SK-N-SH (cell line): ENCODE data around the gene TRPM6. TPM values are rescaled to one million over a fixed set of nuclear protein-coding genes. Genes with fewer than 3 reads are reported as not detected.

Experiments used
- CTCF ChIA-PET: fragments of 300-600, 350-600 bp; formaldehyde crosslinking; extraction: SDS; loops from one replicate; lab custom pipeline; 2021; lab: Yijun Ruan, JAX
- POLR2A ChIA-PET: fragments of 350-600 bp; sonication (Branson Sonifier 250); formaldehyde crosslinking; extraction: SDS; loops from one replicate; lab custom pipeline; 2020; ENCODE audit warnings: antibody characterized with exemption, inconsistent platforms; lab: Yijun Ruan, JAX
- DNase-seq: peaks from one replicate; pipeline ENCODE4 v3.0.0; 2012
- H2AFZ ChIP-seq: fragments of 200-600 bp; sonication (generic); 2 replicates; pipeline ENCODE4 v1.8.1; 2016; ENCODE audit warnings: antibody characterized with exemption, mild to moderate bottlenecking, low read depth
- H3F3A ChIP-seq: fragments of 200-600 bp; sonication (generic); replicated peaks from 2 replicates; pipeline ENCODE3; 2016; ENCODE audit warnings: antibody characterized with exemption, mild to moderate bottlenecking; ENCODE audit not compliant: insufficient read depth
- H3K27ac ChIP-seq, 2 experiments: fragments of 200-500 bp in 1 of 2; fragments of 200-600 bp in 1 of 2; sonication (Bioruptor generic) in 1 of 2; sonication (generic), shearing (Covaris generic) in 1 of 2; 2 replicates each; pipeline versions ENCODE4 v1.5.1 to v1.6.1; 2014 to 2016; ENCODE audit warnings: low read depth in 2 of 2, inconsistent platforms in 1 of 2, low read length in 1 of 2, mild to moderate bottlenecking in 1 of 2, mixed read lengths in 1 of 2
- H3K27me3 ChIP-seq: fragments of 200-600 bp; sonication (generic), shearing (Covaris generic); 2 replicates; pipeline ENCODE4 v1.6.1; 2016; ENCODE audit warnings: mixed run types; ENCODE audit not compliant: insufficient read depth
- H3K36me3 ChIP-seq, 2 experiments: fragments of 200-500 bp in 1 of 2; fragments of 200-600 bp in 1 of 2; sonication (Bioruptor generic) in 1 of 2; sonication (generic) in 1 of 2; replicated peaks in 1 of 2; 2 replicates each; pipeline versions ENCODE3 to v1.5.1; 2014 to 2016; ENCODE audit warnings: low read length in 1 of 2, mild to moderate bottlenecking in 1 of 2; ENCODE audit not compliant: insufficient read depth in 2 of 2, control insufficient read depth in 1 of 2
- H3K4me1 ChIP-seq, 2 experiments: fragments of 200-500 bp in 1 of 2; fragments of 200-600 bp in 1 of 2; sonication (Bioruptor generic) in 1 of 2; sonication (generic), shearing (Covaris generic) in 1 of 2; 2 replicates each; pipeline versions ENCODE4 v1.5.1 to v1.6.1; 2014 to 2016; ENCODE audit warnings: low read depth in 1 of 2, low read length in 1 of 2, mixed run types in 1 of 2; ENCODE audit not compliant: insufficient read depth in 2 of 2, control insufficient read depth in 1 of 2
- H3K4me2 ChIP-seq: fragments of 200-600 bp; sonication (generic), shearing (Covaris generic); 2 replicates; pipeline ENCODE4 v1.6.1; 2017; ENCODE audit warnings: mixed run types
- H3K4me3 ChIP-seq, 2 experiments: fragments of 200-500 bp in 1 of 2; fragments of 200-600 bp in 1 of 2; sonication (Bioruptor generic) in 1 of 2; sonication (generic), shearing (Covaris generic) in 1 of 2; 2 replicates each; pipeline versions ENCODE4 v1.5.1 to v1.8.1; 2014 to 2016; ENCODE audit warnings: low read depth in 2 of 2, inconsistent platforms in 1 of 2, low read length in 1 of 2, mild to moderate bottlenecking in 1 of 2, mixed read lengths in 1 of 2, moderate library complexity in 1 of 2
- H3K79me2 ChIP-seq: fragments of 200-600 bp; sonication (generic); 2 replicates; pipeline ENCODE4 v1.8.1; 2017; ENCODE audit warnings: mild to moderate bottlenecking; ENCODE audit not compliant: insufficient read depth
- H3K9ac ChIP-seq: fragments of 200-600 bp; sonication (generic); 2 replicates; pipeline ENCODE4 v1.6.1; 2017; ENCODE audit warnings: mixed run types
- H3K9me2 ChIP-seq: fragments of 200-600 bp; sonication (generic); 2 replicates; pipeline ENCODE4 v1.6.1; 2017; ENCODE audit warnings: mixed run types
- H3K9me3 ChIP-seq: fragments of 200-600 bp; sonication (generic); 2 replicates; pipeline ENCODE4 v1.6.1; 2017; ENCODE audit warnings: mixed run types, mild to moderate bottlenecking, moderate library complexity
- H4K20me1 ChIP-seq: fragments of 200-600 bp; sonication (generic); 2 replicates; pipeline ENCODE4 v1.6.1; 2017; ENCODE audit warnings: mild to moderate bottlenecking, mixed run types; ENCODE audit not compliant: insufficient read depth
- CHD2 ChIP-seq: fragments of 150-350 bp; IDR thresholded peaks from 2 replicates; pipeline ENCODE4 v1.6.1; 2018; ENCODE audit warnings: low read length; ENCODE audit not compliant: partially characterized antibody
- ELF1 ChIP-seq: IDR thresholded peaks from 2 replicates; pipeline ENCODE4 v1.4.0; 2012
- EP300 ChIP-seq, 2 experiments: IDR thresholded peaks; 2 replicates each; pipeline versions ENCODE4 v1.4.0 to v1.6.1; 2012; ENCODE audit warnings: borderline replicate concordance in 1 of 2, low read depth in 1 of 2, low read length in 1 of 2
- EZH2phosphoT487 ChIP-seq: fragments of 200-600 bp; sonication (generic); IDR thresholded peaks from 2 replicates; pipeline ENCODE4 v1.6.1; 2017; ENCODE audit warnings: low read depth, mixed run types, mild to moderate bottlenecking, antibody characterized with exemption, moderate library complexity, borderline replicate concordance
- FOSL2 ChIP-seq: IDR thresholded peaks from 2 replicates; pipeline ENCODE4 v1.4.0; 2012; ENCODE audit warnings: low read depth, mild to moderate bottlenecking, moderate library complexity, borderline replicate concordance
- GABPA ChIP-seq: IDR thresholded peaks from 2 replicates; pipeline ENCODE4 v1.4.0; 2012; ENCODE audit warnings: low read depth, mild to moderate bottlenecking
- JUND ChIP-seq: IDR thresholded peaks from 2 replicates; pipeline ENCODE4 v1.4.0; 2012
- NFIC ChIP-seq: IDR thresholded peaks from 2 replicates; pipeline ENCODE4 v1.4.0; 2012; ENCODE audit warnings: borderline replicate concordance
- NRF1 ChIP-seq: IDR thresholded peaks from 2 replicates; pipeline ENCODE4 v1.6.1; 2012; ENCODE audit warnings: low read depth, mild to moderate bottlenecking, low read length
- RFX5 ChIP-seq: IDR thresholded peaks from 2 replicates; pipeline ENCODE4 v1.6.1; 2012; ENCODE audit warnings: mild to moderate bottlenecking, improper control_type of control experiment, low read length
- RXRA ChIP-seq: IDR thresholded peaks from 2 replicates; pipeline ENCODE4 v1.4.0; 2012; ENCODE audit warnings: low read depth, mild to moderate bottlenecking, borderline replicate concordance
- SIN3A ChIP-seq: IDR thresholded peaks from 2 replicates; pipeline ENCODE4 v1.6.1; 2012; ENCODE audit warnings: low read depth, mild to moderate bottlenecking, low read length, moderate library complexity, borderline replicate concordance
- SMC3 ChIP-seq: IDR thresholded peaks from 2 replicates; pipeline ENCODE4 v1.6.1; 2012; ENCODE audit warnings: low read depth, low read length, improper control_type of control experiment
- TCF12 ChIP-seq: IDR thresholded peaks from 2 replicates; pipeline ENCODE4 v1.4.0; 2012
- USF2 ChIP-seq: fragments of 150-350 bp; IDR thresholded peaks from 2 replicates; pipeline ENCODE4 v1.6.1; 2017; ENCODE audit warnings: antibody characterized with exemption, low read length, low read depth, borderline replicate concordance
- WGBS: methylation state at CpG from one replicate; pipeline ENCODE4 v1.1.6; 2017; ENCODE audit warnings: low lambda C conversion rate; 5-methylcytosine and 5-hydroxymethylcytosine counted together
- polyA plus RNA-seq, 3 experiments: library from polyadenylated mRNA; depleted of rRNA; stranded (reverse); fragments of >200 nt; gene quantifications; 2 replicates each; pipeline ENCODE4 v1.2.3, GENCODE V29; 2012
- TF ChIP-seq, protein P1 (sequence below): IDR thresholded peaks from 2 replicates; pipeline ENCODE4; 2012
- TF ChIP-seq, protein P2 (sequence below): IDR thresholded peaks from 2 replicates; pipeline ENCODE4 v1.6.1; 2012; ENCODE audit warnings: mild to moderate bottlenecking, low read depth, low read length, moderate library complexity
- TF ChIP-seq, protein P3 (sequence below): IDR thresholded peaks from 2 replicates; pipeline ENCODE4 v1.4.0; 2012; ENCODE audit warnings: low read depth, borderline replicate concordance

The TRPM6 gene
- polyA plus RNA-seq, 1 of the 3 experiments (the other 2 are of a cell fraction) = 0.03 TPM

- no peak for DNase-seq
- TF ChIP-seq SIN3A = no peak
- no peak for TF ChIP-seq NRF1
- no peak for TF ChIP-seq FOSL2
- TF ChIP-seq TCF12 = no peak
- TF ChIP-seq JUND = no peak
- no peak for TF ChIP-seq RXRA
- TF ChIP-seq USF2 = no peak
- TF ChIP-seq SMC3 = no peak
- no peak for TF ChIP-seq RFX5
- no peak for TF ChIP-seq EZH2phosphoT487
- TF ChIP-seq GABPA = no peak
- TF ChIP-seq EP300 (IDR thresholded peaks at IDR 0.05; ENCODE audit: borderline replicate concordance in 1 of 2, low read depth in 1 of 2, low read length in 1 of 2) = no peak
- TF ChIP-seq CHD2 = no peak
- no peak for TF ChIP-seq NFIC
- TF ChIP-seq, protein P1, sequence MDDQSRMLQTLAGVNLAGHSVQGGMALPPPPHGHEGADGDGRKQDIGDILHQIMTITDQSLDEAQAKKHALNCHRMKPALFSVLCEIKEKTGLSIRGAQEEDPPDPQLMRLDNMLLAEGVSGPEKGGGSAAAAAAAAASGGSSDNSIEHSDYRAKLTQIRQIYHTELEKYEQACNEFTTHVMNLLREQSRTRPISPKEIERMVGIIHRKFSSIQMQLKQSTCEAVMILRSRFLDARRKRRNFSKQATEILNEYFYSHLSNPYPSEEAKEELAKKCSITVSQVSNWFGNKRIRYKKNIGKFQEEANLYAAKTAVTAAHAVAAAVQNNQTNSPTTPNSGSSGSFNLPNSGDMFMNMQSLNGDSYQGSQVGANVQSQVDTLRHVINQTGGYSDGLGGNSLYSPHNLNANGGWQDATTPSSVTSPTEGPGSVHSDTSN = no peak
- TF ChIP-seq, protein P2, sequence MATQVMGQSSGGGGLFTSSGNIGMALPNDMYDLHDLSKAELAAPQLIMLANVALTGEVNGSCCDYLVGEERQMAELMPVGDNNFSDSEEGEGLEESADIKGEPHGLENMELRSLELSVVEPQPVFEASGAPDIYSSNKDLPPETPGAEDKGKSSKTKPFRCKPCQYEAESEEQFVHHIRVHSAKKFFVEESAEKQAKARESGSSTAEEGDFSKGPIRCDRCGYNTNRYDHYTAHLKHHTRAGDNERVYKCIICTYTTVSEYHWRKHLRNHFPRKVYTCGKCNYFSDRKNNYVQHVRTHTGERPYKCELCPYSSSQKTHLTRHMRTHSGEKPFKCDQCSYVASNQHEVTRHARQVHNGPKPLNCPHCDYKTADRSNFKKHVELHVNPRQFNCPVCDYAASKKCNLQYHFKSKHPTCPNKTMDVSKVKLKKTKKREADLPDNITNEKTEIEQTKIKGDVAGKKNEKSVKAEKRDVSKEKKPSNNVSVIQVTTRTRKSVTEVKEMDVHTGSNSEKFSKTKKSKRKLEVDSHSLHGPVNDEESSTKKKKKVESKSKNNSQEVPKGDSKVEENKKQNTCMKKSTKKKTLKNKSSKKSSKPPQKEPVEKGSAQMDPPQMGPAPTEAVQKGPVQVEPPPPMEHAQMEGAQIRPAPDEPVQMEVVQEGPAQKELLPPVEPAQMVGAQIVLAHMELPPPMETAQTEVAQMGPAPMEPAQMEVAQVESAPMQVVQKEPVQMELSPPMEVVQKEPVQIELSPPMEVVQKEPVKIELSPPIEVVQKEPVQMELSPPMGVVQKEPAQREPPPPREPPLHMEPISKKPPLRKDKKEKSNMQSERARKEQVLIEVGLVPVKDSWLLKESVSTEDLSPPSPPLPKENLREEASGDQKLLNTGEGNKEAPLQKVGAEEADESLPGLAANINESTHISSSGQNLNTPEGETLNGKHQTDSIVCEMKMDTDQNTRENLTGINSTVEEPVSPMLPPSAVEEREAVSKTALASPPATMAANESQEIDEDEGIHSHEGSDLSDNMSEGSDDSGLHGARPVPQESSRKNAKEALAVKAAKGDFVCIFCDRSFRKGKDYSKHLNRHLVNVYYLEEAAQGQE = no peak
- TF ChIP-seq, protein P3, sequence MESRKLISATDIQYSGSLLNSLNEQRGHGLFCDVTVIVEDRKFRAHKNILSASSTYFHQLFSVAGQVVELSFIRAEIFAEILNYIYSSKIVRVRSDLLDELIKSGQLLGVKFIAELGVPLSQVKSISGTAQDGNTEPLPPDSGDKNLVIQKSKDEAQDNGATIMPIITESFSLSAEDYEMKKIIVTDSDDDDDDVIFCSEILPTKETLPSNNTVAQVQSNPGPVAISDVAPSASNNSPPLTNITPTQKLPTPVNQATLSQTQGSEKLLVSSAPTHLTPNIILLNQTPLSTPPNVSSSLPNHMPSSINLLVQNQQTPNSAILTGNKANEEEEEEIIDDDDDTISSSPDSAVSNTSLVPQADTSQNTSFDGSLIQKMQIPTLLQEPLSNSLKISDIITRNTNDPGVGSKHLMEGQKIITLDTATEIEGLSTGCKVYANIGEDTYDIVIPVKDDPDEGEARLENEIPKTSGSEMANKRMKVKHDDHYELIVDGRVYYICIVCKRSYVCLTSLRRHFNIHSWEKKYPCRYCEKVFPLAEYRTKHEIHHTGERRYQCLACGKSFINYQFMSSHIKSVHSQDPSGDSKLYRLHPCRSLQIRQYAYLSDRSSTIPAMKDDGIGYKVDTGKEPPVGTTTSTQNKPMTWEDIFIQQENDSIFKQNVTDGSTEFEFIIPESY = no peak
- no peak for TF ChIP-seq ELF1
- TF ChIP-seq, all 33 proteins: peak for 0
- POLR2A ChIA-PET = no interaction called here
- Histone ChIP-seq H4K20me1 (no peaks in the 10 kb centered on the region), H3K79me2 (no peaks in the 10 kb centered on the region), H3K27ac (no peak overlapping the region), H3K4me3 (no peak overlapping the region), H3K9ac (no peak overlapping the region), H3K9me2 (no peaks in the 10 kb centered on the region), H3K36me3 (no peaks in the 10 kb centered on the region), H3K4me1 (no peaks in the 10 kb centered on the region), H3F3A (no peaks in the 10 kb centered on the region), H3K4me2 (no peak overlapping the region), H3K27me3 (no peaks in the 10 kb centered on the region), H2AFZ (no peak overlapping the region), H3K9me3 (no peaks in the 10 kb centered on the region)
- CTCF ChIA-PET = interaction anchor here (1.8 kb wide), 1 partner anchor 21 kb away, joined by 6 read pairs; no protein-coding TSS in a partner anchor
- WGBS = 22% methylated on average over 5 of the region's 5 CpGs
These were observed 165.7 kb downstream of the TRPM6 start for GRCh38 chr9:74721696-74722660.
